Globus pallidus (tissue), 1 donor: ENCODE data around the gene IL24.

ENCODE experiments used
- DNase-seq: peaks from one replicate; pipeline ENCODE4 v3.0.0-alpha.2; 2015; ENCODE audit warnings: low spot score

Gene IL24

GRCh38 chr1:206953126-206953525, 55.9 kb downstream of the IL24 start:
- no peak for DNase-seq

GRCh38 chr1:206953626-206954025, 56.4 kb downstream of the IL24 start:
- no peak for DNase-seq
